Activated CD8-positive, alpha-beta memory T cell treated with anti-CD3 and anti-CD28 coated beads for 24 hours (primary cell): ENCODE results near the gene CPNE1.

ENCODE experiments used
- DNase-seq: peaks from one replicate; pipeline ENCODE4 v3.0.0-alpha.2; 2020

The CPNE1 gene

GRCh38 chr20:35652641-35653429 lies 11.9 kb downstream of the CPNE1 start:
- DNase-seq = no peak

GRCh38 chr20:35651958-35652357 lies 12.7 kb downstream of the CPNE1 start:
- no peak for DNase-seq

DNA sequence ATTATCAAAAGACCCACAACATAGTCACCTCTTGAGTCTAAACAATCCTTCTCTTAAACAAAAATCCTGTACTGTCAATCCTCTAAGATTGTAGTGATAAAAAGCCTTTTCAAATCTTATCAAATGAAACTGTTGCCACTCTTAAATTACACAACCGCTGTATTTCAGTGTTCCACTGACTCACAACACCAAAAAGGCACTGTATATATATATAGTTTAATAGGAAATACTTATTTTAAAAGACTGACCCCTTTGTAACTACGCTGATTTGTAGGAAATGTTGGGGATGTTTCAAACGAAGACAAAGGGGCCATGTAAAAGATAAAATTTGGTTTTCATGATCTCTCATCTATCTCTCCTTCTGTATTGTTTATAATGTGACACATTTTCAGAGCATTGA lies 14.1 kb downstream of the CPNE1 start:
- no peak for DNase-seq

DNA sequence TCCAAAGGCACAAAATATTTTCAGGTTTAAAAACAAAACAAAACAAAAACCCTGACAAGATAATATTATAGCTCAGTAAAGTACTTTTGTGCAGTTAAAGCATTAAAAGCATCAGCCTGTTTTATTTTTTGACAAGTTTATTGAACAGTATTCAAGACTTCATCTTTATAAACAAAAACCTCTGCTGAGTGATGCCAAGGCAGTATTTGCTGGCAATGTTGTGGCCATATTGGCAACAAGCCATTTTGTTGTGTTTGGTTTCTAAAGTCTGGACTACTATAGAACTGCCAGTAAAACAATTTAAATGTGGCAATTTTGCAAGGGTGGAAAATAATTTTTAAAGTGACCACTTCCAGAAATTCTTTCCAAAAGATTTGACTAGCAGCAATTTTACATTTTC lies 15.9 kb downstream of the CPNE1 start:
- DNase-seq = no peak

DNA sequence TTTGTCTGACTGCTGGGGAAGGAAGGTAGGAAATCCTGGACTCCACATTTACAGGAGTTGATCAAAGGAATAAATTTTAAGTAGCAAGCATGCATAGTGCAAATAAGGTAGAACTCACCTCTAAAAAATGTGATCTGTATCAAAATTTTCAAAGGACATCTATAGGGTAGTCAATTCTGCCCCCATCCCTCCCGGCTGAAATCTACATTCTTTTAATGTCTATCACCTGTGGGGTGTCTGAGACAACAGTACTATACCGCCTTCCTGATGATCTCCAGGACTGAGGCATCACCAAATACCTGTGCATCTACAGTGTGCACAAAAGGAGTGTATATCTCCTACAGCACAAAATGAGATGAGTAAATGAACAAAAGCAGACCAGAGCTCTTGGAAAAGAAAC lies 19.9 kb downstream of the CPNE1 start:
- no peak for DNase-seq

- DNase-seq = no peak
Measured at GRCh38 chr20:35643045-35643444, 21.7 kb downstream of the CPNE1 start.

DNA sequence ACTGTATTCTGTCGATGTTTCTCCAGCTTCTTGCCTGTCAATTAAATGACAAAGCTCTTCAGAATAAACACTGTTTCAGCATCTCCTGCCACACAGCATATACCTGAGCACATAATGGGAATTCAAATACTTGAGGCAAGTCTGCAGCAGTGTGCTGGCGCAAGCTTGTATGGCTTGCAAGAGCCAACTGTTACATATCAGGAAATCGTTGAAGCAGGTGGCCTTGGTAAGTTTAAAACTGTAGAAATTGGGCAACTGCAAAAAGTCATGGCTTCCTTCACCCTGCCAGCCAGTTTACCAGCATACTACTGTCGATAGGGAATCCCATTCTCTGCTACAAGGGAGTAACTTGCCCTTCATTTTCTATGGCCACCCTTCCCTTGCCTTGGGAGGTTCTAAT lies 23.0 kb downstream of the CPNE1 start:
- no peak for DNase-seq

DNA sequence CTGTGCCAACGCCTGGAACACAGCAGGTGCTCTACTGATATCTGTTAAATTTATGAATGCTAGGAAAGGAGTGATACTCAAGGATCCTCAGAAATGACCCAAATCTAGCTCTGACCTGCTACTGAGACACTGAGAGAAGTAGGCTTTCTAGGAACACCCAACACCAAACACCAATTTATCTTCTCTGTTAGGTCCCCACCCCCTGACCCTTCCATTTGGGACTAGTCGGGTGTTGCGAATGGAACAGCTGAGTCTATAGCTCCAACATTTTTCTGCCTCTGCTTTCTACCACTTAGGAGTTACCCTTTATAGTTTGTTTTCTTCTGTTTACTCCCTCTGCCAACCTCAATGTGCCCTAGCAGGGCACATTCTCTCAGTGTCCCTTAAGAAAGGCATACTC lies 24.0 kb downstream of the CPNE1 start:
- DNase-seq = no peak

GRCh38 chr20:35638751-35639150 lies 25.9 kb downstream of the CPNE1 start:
- no peak for DNase-seq

GRCh38 chr20:35637276-35637675 lies 27.4 kb downstream of the CPNE1 start:
- no peak for DNase-seq

DNA sequence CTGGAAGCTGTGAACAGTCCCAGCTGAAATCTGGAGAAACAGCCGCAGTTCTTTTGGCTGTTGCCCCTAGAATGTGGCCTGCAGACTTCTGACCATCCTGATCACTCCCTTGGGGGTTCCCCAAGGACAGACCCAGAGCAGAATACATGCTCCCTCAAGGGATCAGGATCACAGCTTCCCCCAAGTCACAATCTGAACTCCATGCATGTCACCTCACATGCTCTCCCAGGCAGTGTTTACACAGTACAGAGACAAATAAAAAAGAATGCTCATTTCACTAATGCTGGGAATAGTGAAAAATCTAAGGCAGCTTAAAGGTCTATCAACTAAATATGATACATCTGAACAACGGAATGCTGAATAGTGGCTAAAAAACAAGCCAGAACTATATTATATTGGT lies 28.6 kb downstream of the CPNE1 start:
- no peak for DNase-seq

DNA sequence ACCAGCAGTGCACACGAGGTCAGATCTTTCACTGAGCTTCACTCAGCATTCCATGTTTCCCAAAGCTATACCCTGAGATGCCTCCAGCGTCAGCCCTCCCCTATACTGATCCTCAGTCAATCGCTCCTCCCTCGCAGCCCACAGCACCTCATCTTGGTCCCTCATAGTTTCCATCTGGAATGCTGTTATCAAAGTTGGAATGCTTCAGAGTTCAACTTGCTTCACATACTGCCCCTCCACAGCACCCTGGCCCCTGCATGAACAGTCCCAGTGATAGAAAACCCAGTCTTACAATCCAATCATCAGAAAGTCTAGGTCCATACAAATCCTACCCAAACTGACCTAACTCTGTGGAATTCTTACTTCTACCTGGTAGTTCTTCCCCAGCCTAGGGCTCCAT lies 29.0 kb downstream of the CPNE1 start:
- DNase-seq = no peak

- DNase-seq = peak; percentile 42
Measured at GRCh38 chr20:35632539-35633115, 32.1 kb downstream of the CPNE1 start.

GRCh38 chr20:35630636-35631035 lies 34.1 kb downstream of the CPNE1 start:
- DNase-seq = no peak

- DNase-seq = no peak
Measured at GRCh38 chr20:35629427-35630145, 35.1 kb downstream of the CPNE1 start.

GRCh38 chr20:35627121-35627520 lies 37.6 kb downstream of the CPNE1 start:
- peak; percentile 40 for DNase-seq

DNA sequence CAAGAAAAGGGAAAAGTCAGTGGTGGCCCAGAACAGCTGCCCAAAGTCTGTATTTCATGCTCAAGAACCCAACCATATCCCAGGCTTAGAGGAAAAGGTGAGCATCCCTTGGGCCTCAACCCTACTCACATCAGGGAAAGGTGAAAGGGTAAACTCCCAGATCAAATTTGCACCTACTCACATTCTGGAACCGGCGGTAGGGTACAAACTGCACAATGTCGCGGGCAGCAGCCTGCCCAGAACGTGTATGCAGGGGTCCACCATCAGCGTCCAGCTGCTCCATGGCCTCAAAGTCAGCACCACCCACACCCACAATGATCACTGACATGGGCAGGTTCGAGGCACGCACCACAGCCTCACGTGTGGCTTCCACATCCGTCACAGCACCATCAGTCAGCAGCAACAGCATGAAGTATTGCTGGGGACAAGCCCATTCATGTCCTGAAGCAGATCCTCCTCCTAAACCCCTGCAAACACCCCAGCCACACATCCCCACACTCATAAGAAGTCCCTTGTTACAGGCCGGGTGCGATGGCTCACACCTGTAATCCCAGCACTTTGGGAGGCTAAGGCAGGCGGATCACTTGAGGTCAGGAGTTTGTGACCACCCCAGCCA lies 38.2 kb downstream of the CPNE1 start:
- DNase-seq = peak; percentile 41

DNA sequence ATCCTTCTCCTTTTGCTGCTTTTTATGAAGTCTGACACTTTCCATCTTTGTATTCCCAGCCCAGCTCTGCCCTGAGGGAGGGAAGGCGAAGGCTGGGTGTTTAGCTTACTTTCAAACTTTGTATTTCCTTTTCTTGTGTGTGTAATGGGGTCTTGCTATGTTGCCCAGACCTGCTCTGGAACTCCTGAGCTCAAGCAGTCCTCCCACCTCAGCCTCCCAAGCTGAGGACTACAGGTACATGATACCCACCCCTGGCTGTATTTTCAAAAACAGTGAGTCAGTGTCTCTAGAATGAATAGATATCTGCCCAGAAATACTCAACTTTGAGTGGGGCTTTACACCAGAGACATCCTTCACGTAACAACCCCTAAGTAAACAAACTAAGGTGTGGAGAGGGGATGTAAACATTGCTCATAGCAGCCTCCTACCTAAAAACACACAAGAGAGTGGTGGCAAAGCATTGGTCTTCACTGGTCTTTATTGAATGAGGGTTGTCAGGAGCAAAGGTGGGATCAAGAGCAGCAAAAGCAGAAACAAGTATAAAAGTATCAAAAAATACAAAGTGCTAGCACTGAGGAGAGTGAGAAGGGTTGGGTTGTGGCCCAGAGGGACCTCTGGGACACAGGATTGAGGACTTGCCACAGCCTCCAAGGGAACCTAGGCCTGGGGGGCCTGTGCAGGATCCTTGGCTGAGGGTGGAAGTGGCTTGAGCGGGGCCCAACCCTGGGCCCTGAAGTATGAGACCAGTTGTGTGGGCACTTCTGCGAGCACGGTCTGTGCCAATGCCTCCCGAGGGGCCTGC lies 38.9 kb downstream of the CPNE1 start:
- DNase-seq = peak; percentile 51

GRCh38 chr20:35621560-35621946 lies 43.1 kb downstream of the CPNE1 start:
- DNase-seq = no peak

GRCh38 chr20:35620818-35621559 lies 43.7 kb downstream of the CPNE1 start:
- DNase-seq = no peak

DNA sequence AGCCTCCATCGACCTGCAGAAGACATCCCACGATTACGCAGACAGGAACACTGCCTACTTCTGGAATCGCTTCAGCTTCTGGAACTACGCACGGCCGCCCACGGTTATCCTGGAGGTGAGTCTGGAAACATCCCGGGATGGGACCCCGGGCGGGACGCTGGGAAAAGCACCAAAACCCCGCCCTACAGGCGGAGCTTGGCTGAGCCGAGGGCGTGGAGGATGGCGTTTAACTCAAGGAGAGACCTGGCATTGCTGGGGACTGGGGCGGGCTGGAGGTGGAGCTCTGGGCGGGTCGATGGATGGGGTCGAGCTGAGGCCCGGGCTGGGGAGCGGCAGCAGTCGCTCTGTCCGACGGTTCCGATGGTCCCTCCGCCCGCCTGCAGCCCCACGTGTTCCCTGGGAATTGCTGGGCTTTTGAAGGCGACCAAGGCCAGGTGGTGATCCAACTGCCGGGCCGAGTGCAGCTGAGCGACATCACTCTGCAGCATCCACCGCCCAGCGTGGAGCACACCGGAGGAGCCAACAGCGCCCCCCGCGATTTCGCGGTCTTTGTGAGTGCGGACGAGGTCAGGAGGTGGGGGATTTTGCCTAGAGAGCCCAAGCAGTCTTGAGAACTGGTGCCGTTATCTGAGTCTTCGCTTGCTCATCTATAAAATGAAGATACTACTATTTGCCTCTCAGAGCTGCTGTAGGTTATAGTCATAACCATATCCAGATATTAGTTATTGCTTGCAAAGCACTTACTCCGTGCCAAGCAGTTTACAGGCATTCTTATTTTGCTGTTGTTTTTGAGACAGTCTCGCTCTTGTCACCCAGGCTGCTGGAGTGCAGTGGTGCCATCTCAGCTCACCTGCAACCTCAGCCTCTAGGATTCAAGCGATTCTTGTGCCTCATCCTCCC lies 45.3 kb downstream of the CPNE1 start:
- DNase-seq = peak; percentile 89
